Astrocyte of the cerebellum (primary cell): ENCODE data around the gene PDE6D.

Experiments used
- DNase-seq: peaks from one replicate; pipeline ENCODE4 v3.0.0-alpha.2; 2011; ENCODE audit warnings: low read depth
- H3K4me3 ChIP-seq: 2 replicates; pipeline ENCODE4 v1.5.1; 2011; ENCODE audit warnings: mild to moderate bottlenecking, low read depth, low read length, moderate library complexity
- CTCF ChIP-seq: IDR thresholded peaks from 2 replicates; pipeline ENCODE4 v1.5.1; 2012; ENCODE audit warnings: low read length, low read depth, moderate library complexity, mild to moderate bottlenecking; ENCODE audit errors: missing control alignments
- in situ Hi-C: cut with HindIII; loops from 2 replicates; pipeline ENCODE4 v1.10.0; 2017; ENCODE audit warnings: low sequenced_read_pairs

Gene PDE6D

GRCh38 chr2:231727621-231728020 is 53.5 kb downstream of the PDE6D start:
- DNase-seq: no peak
- TF ChIP-seq CTCF: no peak
- no peak overlapping the region for H3K4me3 ChIP-seq
- in situ Hi-C loops: no loop called here

GRCh38 chr2:231726276-231726675 is 54.8 kb downstream of the PDE6D start:
- H3K4me3 ChIP-seq: no peak overlapping the region
- in situ Hi-C loops: no loop called here
- no peak for TF ChIP-seq CTCF
- no peak for DNase-seq

- DNase-seq: no peak
- in situ Hi-C loops: no loop called here
- no peak for TF ChIP-seq CTCF
- H3K4me3 ChIP-seq: no peak overlapping the region
Observed at GRCh38 chr2:231725476-231725875, 55.6 kb downstream of the PDE6D start.

- in situ Hi-C loops: no loop called here
- no peak for DNase-seq
- no peak overlapping the region for H3K4me3 ChIP-seq
- no peak for TF ChIP-seq CTCF
Observed at GRCh38 chr2:231722721-231723307, 58.3 kb downstream of the PDE6D start.

- H3K4me3 ChIP-seq: no peak overlapping the region
- TF ChIP-seq CTCF: no peak
- no peak for DNase-seq
- in situ Hi-C loops: no loop called here
Observed at GRCh38 chr2:231720987-231721966, 59.8 kb downstream of the PDE6D start.

GRCh38 chr2:231720292-231720986 is 60.6 kb downstream of the PDE6D start:
- H3K4me3 ChIP-seq: no peak overlapping the region
- TF ChIP-seq CTCF: no peak
- DNase-seq: no peak
- in situ Hi-C loops: no loop called here
